ENCODE measurements around the gene SAPCD2. TPM values are rescaled to one million over a fixed set of nuclear protein-coding genes. Genes with fewer than 3 reads are reported as not detected.

The SAPCD2 gene
- total and polyA plus RNA-seq, 2 of the 8 experiments (the other 6 are each of a cell fraction or from before 2014, with no cell fraction given) = 12.7 to 32.1 TPM

DNA sequence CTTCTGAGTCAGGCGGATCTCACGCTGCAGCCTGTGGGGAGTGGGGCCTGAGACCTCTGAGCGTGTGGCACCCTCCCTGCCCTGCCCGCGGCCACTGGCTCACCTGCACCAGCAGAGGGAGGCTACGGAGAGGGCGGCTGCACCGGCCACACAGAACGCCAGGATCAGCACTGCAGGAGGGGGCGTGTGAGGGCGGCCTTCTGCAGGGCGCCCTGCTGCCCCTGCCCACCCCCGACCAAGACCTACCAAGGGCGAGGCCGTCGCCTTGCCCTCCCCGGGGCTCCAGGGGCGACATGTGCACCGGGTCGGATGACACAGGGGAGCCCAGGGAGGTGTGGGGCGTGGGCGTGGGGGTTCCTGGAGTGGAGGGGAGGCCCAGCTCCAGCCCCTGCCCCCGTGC lies 29.8 kb downstream of the SAPCD2 start:
- POLR2A ChIA-PET (ENCODE audit: partially characterized antibody) = no interaction called here
- Histone ChIP-seq H3K36me3 (ENCODE audit: control insufficient read depth in 2 of 4, insufficient read depth in 4 of 4, low read length in 3 of 4) (peaks cover 0 to 3% (median 0%) of the 10 kb centered on the region in 4 experiments; a peak in 1 of 8 replicates), H3K79me1 (ENCODE audit: low read depth, low read length) (peaks cover 9% of the 10 kb centered on the region), H3K4me3 (ENCODE audit: extremely low read depth in 1 of 4, insufficient read depth in 2 of 4, low read depth in 3 of 4, low read length in 4 of 4) (no peak overlapping the region), H2BK120ac (replicated peaks; ENCODE audit: low read depth, low read length) (no peak overlapping the region), H4K20me1 (replicated peaks in 1 of 2; ENCODE audit: control insufficient read depth in 1 of 2, insufficient read depth in 2 of 2, low read length in 2 of 2) (peaks cover 9 to 17% of the 10 kb centered on the region in 2 experiments), H3K9me3 (ENCODE audit: insufficient read depth in 2 of 2, low read depth in 1 of 2, low read length in 1 of 2) (no peaks in the 10 kb centered on the region), H3K4me2 (ENCODE audit: insufficient read depth in 1 of 2, low read depth in 2 of 2, low read length in 2 of 2) (no peak overlapping the region), H2AFZ (ENCODE audit: low read length) (no peak overlapping the region), H4K91ac (replicated peaks; ENCODE audit: insufficient read length, low read length) (no peak overlapping the region), H3K4me1 (replicated peaks in 1 of 4; ENCODE audit: control insufficient read depth in 3 of 4, insufficient read depth in 4 of 4, low read length in 3 of 4) (peaks cover 3 to 6% (median 5%) of the 10 kb centered on the region in 4 experiments; a peak in 4 of 7 replicates), H3K23ac (ENCODE audit: insufficient read length) (no peak overlapping the region), H3K9ac (replicated peaks in 1 of 4; ENCODE audit: extremely low read depth in 1 of 4, low read depth in 3 of 4, low read length in 3 of 4) (no peak overlapping the region), H4K5ac (ENCODE audit: insufficient read length, low read depth, low read length) (no peak overlapping the region), H3K27me3 (replicated peaks in 1 of 4; ENCODE audit: control insufficient read depth in 3 of 4, extremely low read depth in 1 of 4, insufficient read depth in 3 of 4, low read length in 3 of 4) (peaks cover 5 to 14% (median 10%) of the 10 kb centered on the region in 4 experiments; a peak in 6 of 7 replicates), H3K4ac (replicated peaks; ENCODE audit: insufficient read length, low read depth, low read length) (no peak overlapping the region), H4K8ac (ENCODE audit: extremely low read depth, insufficient read depth, low read length) (no peak overlapping the region), H3K18ac (ENCODE audit: extremely low read depth, low read length) (no peak overlapping the region), H3K27ac (ENCODE audit: low read depth, low read length) (no peak overlapping the region), H3K56ac (replicated peaks; ENCODE audit: insufficient read length, low read depth, low read length) (no peak overlapping the region), H3K14ac (ENCODE audit: insufficient read length) (no peak overlapping the region), H2BK5ac (ENCODE audit: low read depth, low read length) (no peak overlapping the region), H2BK20ac (ENCODE audit: low read length) (no peak overlapping the region), H2BK15ac (ENCODE audit: low read length) (no peak overlapping the region), H2BK12ac (ENCODE audit: low read depth, low read length) (no peak overlapping the region), H3K23me2 (ENCODE audit: low read depth, low read length) (peaks cover 5% of the 10 kb centered on the region; the same call in 1 of the 2 replicates), H3K79me2 (ENCODE audit: control insufficient read depth in 1 of 2, insufficient read depth in 2 of 2, low read length in 2 of 2) (peaks cover 0 to 4% of the 10 kb centered on the region in 2 experiments; a peak in 1 of 4 replicates), H2AK5ac (ENCODE audit: low read depth, low read length) (no peak overlapping the region)
- CTCF ChIA-PET (ENCODE audit: partially characterized antibody) = interaction anchor here (2.0 kb wide), 1 partner anchor 12 kb away, joined by 13 read pairs; the partner anchor contains the start of gene ABCA2
- WGBS, 2 experiments (ENCODE audit: extremely low coverage in 1 of 2, insufficient coverage in 1 of 2, insufficient read length in 1 of 2, insufficient replicate concordance in 2 of 2, low coverage in 1 of 2, low lambda C conversion rate in 2 of 2, missing lambda C conversion rate in 1 of 2) = 95% methylated on average over 16 of the region's 23 CpGs; no CpG with 5 or more reads in 1 of the 2 experiments
- FAIRE-seq (no peak), DNase-seq (ENCODE audit: low read depth in 1 of 2, low spot score in 2 of 2) (no peak)
- TF ChIP-seq RBBP5 (IDR thresholded peaks at IDR 0.05; ENCODE audit: borderline replicate concordance, low read depth, low read length) = no peak
- no peak for TF ChIP-seq TBP (IDR thresholded peaks at IDR 0.05; ENCODE audit: low read depth, low read length)
- no peak for TF ChIP-seq TEAD4 (IDR thresholded peaks at IDR 0.05; ENCODE audit: low read depth, low read length)
- no peak for TF ChIP-seq EGR1 (IDR thresholded peaks at IDR 0.05; ENCODE audit: borderline replicate concordance, low read depth, low read length)
- TF ChIP-seq CBX5 (IDR thresholded peaks at IDR 0.05; ENCODE audit: low read depth, low read length) = no peak
- no peak for TF ChIP-seq CBX8 (IDR thresholded peaks at IDR 0.05; ENCODE audit: borderline replicate concordance, low read depth, low read length)
- TF ChIP-seq, protein P1, sequence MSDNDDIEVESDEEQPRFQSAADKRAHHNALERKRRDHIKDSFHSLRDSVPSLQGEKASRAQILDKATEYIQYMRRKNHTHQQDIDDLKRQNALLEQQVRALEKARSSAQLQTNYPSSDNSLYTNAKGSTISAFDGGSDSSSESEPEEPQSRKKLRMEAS (IDR thresholded peaks at IDR 0.05) = no peak
- TF ChIP-seq, protein P2, sequence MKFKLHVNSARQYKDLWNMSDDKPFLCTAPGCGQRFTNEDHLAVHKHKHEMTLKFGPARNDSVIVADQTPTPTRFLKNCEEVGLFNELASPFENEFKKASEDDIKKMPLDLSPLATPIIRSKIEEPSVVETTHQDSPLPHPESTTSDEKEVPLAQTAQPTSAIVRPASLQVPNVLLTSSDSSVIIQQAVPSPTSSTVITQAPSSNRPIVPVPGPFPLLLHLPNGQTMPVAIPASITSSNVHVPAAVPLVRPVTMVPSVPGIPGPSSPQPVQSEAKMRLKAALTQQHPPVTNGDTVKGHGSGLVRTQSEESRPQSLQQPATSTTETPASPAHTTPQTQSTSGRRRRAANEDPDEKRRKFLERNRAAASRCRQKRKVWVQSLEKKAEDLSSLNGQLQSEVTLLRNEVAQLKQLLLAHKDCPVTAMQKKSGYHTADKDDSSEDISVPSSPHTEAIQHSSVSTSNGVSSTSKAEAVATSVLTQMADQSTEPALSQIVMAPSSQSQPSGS (IDR thresholded peaks at IDR 0.05; ENCODE audit: low read length) = no peak
- TF ChIP-seq RNF2 (IDR thresholded peaks at IDR 0.05; ENCODE audit: borderline replicate concordance, low read depth, low read length, missing control alignments, poor library complexity, severe bottlenecking) = no peak
- no peak for TF ChIP-seq JUN (IDR thresholded peaks at IDR 0.05; ENCODE audit: low read depth, low read length)
